ENCODE measurements around the gene INAVA.

Gene INAVA

GRCh38 chr1:200900877-200901276, 6.2 kb downstream of the INAVA start:
- TF ChIP-seq, protein P1, sequence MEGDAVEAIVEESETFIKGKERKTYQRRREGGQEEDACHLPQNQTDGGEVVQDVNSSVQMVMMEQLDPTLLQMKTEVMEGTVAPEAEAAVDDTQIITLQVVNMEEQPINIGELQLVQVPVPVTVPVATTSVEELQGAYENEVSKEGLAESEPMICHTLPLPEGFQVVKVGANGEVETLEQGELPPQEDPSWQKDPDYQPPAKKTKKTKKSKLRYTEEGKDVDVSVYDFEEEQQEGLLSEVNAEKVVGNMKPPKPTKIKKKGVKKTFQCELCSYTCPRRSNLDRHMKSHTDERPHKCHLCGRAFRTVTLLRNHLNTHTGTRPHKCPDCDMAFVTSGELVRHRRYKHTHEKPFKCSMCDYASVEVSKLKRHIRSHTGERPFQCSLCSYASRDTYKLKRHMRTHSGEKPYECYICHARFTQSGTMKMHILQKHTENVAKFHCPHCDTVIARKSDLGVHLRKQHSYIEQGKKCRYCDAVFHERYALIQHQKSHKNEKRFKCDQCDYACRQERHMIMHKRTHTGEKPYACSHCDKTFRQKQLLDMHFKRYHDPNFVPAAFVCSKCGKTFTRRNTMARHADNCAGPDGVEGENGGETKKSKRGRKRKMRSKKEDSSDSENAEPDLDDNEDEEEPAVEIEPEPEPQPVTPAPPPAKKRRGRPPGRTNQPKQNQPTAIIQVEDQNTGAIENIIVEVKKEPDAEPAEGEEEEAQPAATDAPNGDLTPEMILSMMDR (IDR thresholded peaks at IDR 0.05), result no peak

DNA sequence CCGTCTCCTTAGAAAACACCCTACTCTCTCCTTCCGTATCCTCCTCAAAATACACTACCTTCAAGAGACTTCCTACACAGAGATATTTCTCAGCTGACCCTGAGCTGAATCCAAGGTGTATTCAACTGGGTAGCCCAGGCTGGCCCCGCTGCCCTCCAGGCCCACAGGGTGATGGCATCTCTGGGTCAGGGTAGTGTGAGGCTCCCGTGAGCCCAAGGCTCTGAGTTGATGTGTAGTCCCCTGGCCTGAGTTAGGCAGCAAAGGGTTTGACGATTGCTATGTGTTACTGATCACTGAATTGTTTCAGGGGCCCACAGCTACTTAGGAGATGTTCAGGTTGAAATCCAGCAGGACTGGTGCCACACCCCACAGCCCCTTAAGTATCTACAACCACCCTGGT, 6.7 kb downstream of the INAVA start:
- TF ChIP-seq, protein P1 (IDR thresholded peaks at IDR 0.05), result no peak

GRCh38 chr1:200901796-200902444, 7.2 kb downstream of the INAVA start:
- TF ChIP-seq, protein P1 (IDR thresholded peaks at IDR 0.05), result no peak

- TF ChIP-seq, protein P1 (IDR thresholded peaks at IDR 0.05), result no peak
Observed at GRCh38 chr1:200903793-200904192, 9.1 kb downstream of the INAVA start.

GRCh38 chr1:200904772-200905171, 10.1 kb downstream of the INAVA start:
- TF ChIP-seq, protein P1 (IDR thresholded peaks at IDR 0.05), result no peak

- TF ChIP-seq, protein P1 (IDR thresholded peaks at IDR 0.05), result no peak
Observed at GRCh38 chr1:200905411-200906052, 10.8 kb downstream of the INAVA start.

DNA sequence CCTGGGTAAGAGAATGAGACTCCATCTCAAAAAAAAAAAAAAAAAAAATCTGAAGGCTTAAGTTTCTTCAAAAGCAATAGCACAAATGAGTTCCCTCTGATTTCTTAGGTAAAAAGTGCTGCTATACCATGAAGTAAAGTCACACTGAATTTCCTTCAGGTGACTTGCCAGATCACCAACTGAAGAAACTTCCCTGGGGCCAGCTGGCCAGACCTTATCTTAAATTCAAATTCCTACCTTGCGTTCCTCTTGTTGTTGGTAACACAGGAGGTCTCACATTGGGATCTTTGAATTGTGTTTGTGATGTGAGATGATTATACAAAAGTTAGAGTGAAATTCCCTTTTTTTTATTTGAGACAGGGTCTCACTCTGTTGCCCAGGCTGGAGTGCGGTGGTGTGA, 11.8 kb downstream of the INAVA start:
- TF ChIP-seq, protein P1 (IDR thresholded peaks at IDR 0.05), result no peak

All from LNCAP (cell line).